ENCODE data around the gene MPND.

Gene MPND

DNA sequence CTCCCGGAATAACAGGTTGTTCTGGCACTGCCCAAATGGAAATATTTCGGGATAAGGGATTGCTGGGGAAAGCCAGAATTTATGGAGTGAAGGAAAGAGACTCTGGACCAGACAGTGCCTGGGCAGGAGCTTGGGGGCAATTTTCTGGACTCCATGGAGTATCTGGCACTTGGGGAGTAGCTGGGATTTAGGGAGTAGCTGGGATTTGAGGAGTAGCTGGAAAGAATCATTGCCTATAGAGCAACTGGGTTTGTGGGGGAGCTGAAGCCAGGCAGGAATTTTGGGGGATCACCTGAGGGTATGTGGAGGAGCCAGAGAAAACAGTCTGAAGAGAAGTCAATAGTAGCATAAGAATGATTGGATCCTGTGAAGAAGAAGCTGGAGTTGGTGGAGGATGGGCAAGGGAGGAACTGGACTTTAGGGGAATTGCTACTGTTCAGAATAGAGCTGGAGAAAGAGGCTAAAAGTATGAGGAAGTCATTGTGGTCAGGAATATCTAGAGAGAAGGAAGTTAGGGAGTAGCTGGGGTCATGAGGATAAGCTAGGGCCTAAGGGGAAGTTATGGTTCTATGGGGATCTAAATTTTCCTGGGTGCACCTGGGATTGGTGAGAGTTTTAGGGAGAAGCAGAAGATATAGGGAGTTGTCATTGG is 24.2 kb upstream of the MPND start:
- in situ Hi-C loops (cut with HindIII; ENCODE audit: low sequenced_read_pairs): no loop called here

DNA sequence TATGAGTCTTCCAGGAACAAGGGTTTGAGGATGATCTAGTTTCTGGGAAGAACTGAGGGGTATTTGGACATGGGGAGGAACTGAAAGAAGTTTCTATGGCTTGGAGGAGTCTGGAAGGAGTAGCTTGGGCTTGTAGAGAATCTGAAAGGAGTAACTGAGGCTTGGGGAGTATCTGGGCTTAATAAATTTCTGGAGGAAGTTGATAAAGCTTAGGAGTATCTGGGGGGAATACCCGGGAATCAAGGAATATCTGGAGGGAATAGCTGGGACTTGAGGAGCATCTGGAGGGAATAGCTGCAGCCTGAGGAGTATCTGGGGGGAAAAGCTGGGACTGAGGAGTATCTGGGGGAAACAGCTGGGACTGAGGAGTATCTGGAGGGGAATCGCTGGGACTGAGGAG is 22.9 kb upstream of the MPND start:
- in situ Hi-C loops (cut with HindIII; ENCODE audit: low sequenced_read_pairs): no loop called here

DNA sequence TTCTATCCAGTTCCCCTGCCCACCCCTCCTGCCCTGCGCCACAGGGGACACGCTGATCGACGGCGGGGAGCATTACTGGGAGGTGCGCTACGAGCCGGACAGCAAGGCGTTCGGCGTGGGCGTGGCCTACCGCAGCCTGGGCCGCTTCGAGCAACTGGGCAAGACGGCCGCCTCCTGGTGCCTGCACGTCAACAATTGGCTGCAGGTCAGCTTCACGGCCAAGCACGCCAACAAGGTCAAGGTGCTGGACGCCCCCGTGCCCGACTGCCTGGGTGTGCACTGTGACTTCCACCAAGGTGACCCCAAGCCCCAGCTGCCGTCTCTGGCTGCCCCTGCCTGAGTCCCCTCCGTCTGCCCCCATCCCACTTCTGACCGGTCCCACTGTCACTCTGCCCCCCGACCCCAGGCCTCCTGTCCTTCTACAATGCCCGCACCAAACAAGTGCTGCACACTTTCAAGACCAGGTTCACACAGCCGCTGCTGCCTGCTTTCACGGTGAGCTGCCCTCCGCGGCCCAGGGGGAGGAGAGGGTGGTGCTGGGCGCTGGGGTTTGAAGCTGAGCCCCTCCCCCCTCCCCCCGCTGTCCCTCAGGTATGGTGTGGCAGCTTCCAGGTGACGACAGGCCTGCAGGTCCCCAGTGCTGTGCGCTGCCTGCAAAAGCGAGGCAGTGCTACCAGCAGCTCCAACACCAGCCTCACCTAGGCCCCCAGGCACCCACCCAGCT is 20.3 kb upstream of the MPND start:
- in situ Hi-C loops (cut with HindIII; ENCODE audit: low sequenced_read_pairs): no loop called here

DNA sequence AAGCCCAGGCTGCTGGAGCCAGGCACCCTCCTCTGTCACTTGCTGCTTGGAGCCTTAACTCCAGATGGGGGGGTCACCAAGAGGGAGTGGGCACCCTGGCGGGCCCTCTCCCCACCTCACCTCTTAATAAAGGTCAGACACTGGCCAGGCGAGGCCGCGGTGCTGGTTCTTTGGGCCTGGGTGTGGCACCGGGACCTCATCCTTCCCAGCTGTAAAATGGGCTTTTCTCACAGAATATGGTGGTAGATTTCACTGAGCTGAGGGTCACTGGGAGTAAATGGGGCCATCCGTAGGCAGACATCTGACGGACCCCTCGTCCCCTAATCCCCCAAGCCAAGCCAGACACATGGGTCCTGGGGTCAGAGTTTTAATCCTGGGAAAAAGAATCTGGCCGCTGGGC is 19.7 kb upstream of the MPND start:
- in situ Hi-C loops (cut with HindIII; ENCODE audit: low sequenced_read_pairs): no loop called here

DNA sequence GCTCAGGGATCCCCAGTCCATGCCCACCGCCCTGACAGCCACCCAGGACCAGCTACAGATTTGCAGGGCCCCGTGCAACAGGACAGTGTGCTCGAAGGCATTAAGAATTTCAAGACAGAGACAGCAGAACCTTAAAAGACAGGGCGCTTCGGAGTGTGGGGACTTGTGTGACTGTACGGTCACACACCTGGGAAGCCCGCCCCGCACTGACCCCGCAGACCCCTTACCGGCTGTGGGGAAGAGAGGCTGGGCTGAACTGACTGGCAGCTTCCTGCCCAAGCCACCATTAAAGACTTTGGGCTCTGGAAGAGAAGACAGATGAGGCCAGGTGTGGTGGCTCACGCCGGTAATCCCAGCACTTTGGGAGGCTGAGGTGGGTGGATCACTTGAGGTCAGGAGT is 19.1 kb upstream of the MPND start:
- in situ Hi-C loops (cut with HindIII; ENCODE audit: low sequenced_read_pairs): no loop called here

DNA sequence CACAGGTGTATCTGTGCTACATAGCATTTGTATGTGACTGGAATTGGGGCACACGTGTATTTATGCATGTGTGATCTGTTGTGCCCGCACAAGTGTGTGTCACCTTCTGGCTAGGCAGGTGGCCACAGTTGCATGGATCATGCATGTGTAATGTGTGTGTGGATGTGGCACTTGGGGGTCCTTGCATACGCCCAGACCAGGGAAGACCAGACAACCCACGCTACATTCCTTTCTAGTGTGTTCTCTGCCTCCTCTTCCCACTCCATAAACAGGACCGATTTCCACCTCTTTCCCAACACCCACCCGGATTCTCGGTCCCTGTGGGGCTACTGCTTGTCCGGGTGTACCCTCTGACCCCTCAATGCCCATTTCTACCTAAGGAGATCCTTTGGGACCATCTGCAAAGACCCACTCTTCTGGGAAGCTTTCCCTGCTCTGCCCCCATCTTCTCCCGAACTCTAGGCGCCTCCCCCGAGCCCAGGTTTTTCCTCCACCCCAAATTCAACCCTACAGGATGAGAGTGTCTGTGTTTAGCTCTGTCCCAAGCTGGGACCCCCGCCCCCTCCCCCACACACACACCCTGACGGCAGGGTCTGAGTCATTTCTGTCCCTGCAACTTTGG is 17.0 kb upstream of the MPND start:
- in situ Hi-C loops (cut with HindIII; ENCODE audit: low sequenced_read_pairs): loop anchor here (5.0 kb wide), 3 partner anchors 54 to 91 kb away; partner anchors contain the start of gene YJU2

DNA sequence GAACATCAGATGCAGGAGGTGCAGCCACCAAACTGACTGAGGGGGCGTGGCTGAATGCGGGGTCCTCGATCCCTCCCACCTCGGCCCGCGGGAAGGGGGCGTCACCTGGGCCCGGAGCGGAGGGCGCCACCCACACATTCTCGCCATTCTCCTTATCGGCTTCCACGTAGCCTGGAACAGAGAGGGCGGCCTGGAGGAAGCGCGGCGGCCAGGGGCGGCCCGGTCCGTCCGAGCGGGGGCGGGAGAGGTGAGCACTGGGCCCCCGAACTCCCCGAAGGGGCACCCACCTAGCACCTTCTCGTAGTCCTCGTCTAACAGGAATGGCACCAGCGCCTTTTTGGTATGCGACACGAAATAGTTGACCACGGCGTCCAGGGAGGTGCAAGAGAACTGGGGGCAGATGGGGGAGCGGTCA is 16.5 kb upstream of the MPND start:
- in situ Hi-C loops (cut with HindIII; ENCODE audit: low sequenced_read_pairs): loop anchor here (5.0 kb wide), 3 partner anchors 55 to 90 kb away; partner anchors contain the start of gene YJU2

DNA sequence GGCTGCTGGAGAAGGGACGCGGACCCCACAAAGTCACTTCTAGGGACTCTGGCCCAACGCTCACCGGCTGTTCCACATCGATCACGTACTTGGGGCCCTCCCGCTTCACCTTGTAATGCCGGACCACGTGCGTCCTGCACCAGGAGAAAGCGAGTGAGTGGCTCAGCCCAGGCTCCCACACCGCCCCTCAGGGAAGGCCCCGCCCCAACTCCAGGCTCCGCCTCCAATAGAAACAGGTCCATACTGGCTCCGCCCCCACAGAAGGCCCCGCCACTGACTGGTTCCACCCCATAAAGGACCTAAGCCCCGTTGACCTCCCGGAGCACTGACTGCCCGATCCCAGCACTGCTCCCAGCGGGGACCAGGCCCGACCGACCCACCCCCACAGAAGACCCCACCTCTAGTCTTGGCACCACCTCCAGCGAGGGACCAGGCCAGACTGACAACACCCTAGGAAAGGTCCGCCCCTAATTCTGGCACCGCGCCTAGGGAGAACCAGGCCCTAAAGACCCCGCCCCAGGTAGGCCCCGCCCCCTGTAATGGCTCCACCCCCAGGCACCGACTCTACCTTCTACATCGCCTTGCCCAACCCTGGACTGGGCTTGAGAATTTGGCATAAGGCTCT is 16.0 kb upstream of the MPND start:
- in situ Hi-C loops (cut with HindIII; ENCODE audit: low sequenced_read_pairs): loop anchor here (5.0 kb wide), 3 partner anchors 55 to 90 kb away; partner anchors contain the start of gene YJU2

DNA sequence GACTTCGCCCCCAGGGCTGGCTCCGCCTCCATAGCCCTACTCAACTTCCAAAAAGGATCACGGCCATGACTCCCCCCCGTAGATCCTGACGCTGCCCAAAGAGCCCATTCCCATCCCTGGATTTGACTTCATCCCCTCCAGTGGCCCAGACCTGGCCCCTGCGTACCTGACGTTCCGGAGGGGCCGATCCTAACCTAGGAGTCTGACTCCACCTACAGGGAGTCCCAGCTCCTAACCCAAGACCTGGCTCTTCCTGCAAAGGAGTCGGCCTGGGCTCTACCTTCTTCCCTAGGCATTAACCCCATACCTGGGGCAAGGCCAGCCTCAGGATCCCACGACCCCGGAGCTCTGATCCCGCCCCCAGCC is 15.5 kb upstream of the MPND start:
- in situ Hi-C loops (cut with HindIII; ENCODE audit: low sequenced_read_pairs): loop anchor here (5.0 kb wide), 3 partner anchors 56 to 89 kb away; partner anchors contain the start of gene YJU2

DNA sequence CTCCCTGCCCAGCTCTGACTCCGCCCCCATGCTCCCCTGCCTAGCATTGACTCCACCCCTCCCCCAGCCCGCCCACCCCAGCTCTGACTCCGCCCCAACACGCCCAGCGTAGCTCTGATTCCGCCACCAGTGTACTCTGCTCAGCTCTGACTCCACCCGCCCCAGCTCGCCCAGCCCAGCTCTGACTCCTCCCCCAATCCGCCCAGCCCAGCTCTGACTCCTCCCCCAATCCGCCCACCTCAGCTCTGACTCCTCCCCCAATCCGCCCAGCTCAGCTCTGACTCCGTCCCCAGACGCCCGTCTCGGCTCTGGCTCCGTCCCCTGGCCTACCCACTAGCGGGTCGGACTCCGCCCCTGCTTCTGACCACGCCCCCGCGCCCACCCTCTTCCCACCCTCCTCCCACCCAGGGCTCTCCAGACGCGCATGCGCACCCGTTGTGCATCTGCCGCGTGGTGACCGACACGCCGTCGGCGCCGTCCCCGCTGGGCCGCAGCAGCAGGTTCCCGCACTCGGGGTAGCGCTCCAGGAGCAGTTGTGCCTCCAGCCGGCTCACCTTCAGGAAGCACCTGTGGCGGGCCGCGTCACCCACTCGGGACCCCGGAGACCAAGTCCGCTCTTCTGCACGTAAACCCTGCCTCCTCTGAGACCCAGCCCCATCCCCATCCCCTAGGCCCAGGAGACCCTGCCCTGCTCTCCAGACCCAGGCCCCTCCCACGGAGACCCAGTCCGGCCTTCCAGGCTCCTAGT is 14.9 kb upstream of the MPND start:
- in situ Hi-C loops (cut with HindIII; ENCODE audit: low sequenced_read_pairs): loop anchor here (5.0 kb wide), 3 partner anchors 56 to 89 kb away; partner anchors contain the start of gene YJU2

DNA sequence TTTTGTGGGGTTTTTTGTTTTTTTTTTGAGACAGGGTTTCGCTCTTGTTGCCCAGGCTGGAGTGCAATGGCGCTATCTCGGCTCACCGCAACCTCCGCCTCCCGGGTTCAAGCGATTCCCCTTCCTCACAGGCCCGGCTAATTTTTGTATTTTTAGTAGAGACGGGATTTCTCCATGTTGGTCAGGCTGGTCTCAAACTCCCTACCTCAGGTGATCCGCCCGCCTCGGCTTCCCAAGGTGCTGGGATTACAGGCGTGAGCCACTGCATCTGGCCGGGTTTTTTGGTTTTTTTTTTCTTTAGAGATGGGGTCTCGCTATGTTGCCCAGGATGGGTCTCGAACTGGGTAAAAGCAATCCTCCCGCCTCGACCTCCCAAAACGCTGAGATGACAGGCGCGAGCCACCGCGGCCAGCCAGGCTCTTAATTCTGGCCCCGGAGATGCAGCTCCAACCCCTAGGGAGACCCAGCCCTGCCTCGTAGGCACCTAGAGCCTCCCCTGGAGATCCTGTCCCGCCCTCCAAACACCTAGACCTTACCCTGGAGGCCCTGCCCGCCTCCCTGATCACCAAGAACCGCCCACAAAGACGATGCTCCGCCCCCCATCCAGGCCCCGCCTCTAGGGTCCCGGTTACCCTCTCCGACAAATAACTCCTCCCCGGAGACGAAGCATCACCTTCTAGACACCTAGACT is 14.2 kb upstream of the MPND start:
- in situ Hi-C loops (cut with HindIII; ENCODE audit: low sequenced_read_pairs): loop anchor here (5.0 kb wide), 3 partner anchors 57 to 88 kb away; partner anchors contain the start of gene YJU2

DNA sequence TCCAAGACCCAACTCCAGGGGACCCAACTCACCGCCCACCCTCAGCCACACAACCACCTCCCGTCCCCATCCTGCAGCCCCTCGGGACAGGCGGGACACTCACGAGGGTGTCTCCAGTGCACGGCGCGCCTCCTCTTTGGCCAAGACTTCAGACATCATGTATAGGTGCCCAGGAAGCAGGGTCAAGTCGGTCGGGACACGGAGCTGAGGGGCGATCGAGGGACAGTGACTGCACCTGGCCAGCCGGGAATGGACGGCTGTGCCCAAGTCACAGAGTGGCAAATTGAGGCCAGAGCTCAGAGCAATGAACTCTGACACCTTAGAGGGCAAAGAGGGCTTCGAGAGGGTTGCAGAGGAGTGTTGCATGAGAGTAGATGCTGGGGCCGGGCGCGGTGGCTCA is 13.5 kb upstream of the MPND start:
- in situ Hi-C loops (cut with HindIII; ENCODE audit: low sequenced_read_pairs): loop anchor here (5.0 kb wide), 3 partner anchors 58 to 87 kb away; partner anchors contain the start of gene YJU2

DNA sequence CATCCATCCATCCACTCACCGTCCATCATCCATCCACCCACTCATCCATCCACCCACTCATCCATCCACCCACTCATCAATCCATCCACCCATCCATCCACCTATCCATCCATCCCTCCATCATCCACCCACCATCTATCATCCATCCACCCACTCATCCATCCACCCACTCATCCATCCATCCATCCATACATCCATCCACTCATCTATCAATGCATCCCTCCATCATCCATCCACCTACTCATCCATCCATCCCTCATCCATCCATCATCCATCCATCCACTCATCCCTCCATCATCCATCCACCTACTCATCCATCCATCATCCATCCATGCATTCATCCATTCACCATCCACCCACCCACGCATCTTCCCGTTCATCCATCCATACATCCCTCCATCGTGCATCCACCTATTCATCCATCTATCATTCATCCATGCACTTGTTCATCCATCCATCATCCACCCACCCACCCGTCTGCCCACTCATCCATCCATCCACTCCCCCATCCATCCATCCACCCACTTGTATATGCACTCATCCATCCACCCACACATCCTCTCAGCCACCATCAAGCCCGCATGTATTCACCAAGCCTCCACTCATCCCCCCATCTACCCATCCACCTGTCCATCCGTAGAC is 8.3 kb upstream of the MPND start:
- in situ Hi-C loops (cut with HindIII; ENCODE audit: low sequenced_read_pairs): no loop called here

DNA sequence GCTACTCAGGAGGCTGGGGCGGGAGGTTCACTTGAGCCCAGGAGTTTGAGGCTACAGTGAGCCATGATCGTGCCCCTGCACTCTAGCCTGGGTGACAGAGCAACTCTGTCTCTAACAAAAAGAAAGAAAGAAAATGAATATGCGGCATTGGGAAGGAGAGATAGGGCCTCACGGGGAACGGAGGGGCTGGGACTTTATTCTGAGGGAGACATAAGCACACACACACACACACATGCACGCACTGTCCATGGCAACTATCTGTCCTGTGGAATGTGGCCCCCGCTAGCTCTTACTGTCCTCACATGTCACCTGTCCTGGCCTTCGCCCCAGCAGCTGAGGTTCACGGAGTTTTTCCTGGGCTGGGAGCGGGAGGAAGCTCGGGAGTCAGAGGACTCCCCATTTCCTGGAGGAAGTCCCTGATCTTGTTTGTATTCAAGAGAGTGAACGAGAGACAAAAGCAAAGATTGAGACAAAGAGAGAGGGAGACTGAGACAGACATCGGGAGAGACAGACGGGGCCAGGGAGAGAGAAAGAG is 5.4 kb upstream of the MPND start:
- in situ Hi-C loops (cut with HindIII; ENCODE audit: low sequenced_read_pairs): no loop called here

DNA sequence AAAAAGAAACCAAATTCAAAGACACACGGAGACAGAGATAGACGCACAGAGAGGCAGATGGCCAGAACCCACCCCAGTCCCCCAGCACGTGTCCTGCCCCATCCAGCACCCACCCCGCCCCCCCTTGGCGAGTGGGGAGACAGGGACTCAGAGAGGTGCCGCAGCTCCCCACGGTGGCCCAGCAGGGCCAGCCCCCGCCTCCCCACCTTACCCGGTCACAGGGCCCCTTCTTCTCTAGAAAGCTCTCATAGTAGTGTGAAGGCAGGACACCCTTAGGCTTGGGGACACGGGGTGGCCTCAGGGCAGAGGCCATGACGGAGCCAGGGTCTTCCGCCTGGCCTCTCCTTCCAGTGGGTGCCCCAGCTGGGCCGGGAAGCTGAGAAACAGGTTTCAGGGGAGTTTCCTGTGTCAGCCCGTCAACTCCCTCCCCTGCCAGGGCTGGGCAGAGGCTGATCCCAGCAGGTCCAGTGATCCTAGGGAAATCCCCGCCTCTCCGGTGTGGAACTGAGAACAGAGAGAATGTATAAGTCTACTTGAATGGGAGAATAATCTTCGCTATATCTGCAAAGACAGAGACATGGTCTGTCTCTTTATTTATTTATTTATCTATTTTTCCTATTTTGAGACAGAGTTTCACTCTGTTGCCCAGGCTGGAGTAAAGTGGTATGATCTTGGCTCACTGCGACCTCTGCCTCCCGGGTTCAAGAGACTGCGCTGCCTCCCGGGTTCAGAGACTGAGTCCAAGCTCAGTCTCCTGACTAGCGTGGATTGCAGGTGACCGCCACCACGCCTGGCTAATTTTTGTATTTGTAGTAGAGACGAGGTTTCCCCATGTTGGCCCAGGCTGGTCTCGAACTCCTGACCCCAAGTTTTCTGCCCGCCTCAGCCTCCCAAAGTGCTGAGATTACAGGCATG is 4.7 kb upstream of the MPND start, which contains the start of gene STAP2:
Gene STAP2 (minus strand): TSS at position 387 of the 915 bp plus-strand sequence. CDS start 74 bp downstream, at position 313.
- in situ Hi-C loops (cut with HindIII; ENCODE audit: low sequenced_read_pairs): no loop called here

DNA sequence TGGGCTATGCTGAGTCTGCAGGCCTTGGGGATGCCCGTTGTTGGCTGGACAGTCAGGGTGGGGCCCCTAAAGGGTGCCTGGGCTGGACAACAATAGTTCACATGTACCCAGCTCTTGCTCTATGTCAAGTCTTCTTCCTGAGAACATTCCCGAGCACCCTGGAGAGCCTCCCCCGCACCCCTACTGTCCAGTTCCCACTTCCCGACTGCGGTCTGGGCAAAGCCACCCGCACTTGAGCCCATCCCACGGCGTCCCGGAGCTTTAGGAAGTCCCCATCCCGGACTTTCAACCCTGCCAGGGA is 1.1 kb upstream of the MPND start:
- in situ Hi-C loops (cut with HindIII; ENCODE audit: low sequenced_read_pairs): no loop called here

DNA sequence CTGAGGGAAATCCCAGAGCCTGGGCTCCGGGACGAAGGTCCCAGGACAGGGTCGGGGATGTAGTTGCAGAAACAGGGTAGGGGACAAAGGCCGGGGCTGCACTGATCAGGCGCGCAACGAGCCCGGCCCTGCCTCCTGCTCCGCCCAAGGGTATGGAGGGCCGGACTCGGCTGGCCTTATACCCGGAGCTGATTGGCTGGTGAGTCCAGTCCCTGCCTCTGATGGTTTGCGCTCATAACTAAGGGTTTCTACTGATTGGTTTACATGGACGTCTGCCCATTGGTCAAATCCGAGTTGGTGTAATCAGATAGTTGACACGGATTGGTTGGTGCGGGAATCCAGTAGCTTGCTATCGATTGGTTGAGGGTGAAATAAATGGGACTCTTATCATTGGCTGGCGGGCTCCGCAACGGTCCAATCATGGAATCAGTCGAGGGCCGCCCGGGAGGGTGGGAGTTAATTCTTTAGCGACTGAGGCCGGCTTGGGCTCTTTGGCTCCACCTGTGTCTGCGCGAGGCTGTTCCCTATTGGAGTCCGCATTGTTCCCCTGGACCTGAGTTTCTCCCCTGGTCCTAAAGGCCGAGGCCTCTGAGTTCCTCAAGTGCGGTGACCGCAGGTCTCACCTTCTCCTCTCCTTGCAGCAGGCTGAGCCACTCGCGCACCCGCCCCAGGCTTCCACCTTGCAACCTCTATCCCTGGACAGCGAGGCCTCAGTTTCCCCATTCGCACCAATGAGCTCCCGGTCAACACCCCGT is 570 bp upstream of the MPND start:
- in situ Hi-C loops (cut with HindIII; ENCODE audit: low sequenced_read_pairs): no loop called here
